ENCODE data around the gene LRRC8E.
A peak's percentile ranks its signal among the peaks of the same experiment; 100 is the strongest.
"Not testable (repeated sequence)": the region's sequence is repeated elsewhere in the genome, so short reads cannot be mapped to it uniquely, and the experiment has no call there.

The LRRC8E gene

GRCh38 chr19:7856109-7856591, 32.2 kb upstream of the LRRC8E start:
- Histone ChIP-seq H3K27ac (ENCODE audit: low read depth, low read length, severe bottlenecking) (no peak overlapping the region), H3K9me3 (ENCODE audit: control insufficient read depth, low read length) (no peaks in the 10 kb centered on the region), H3K4me3 (ENCODE audit: extremely low read depth, insufficient read depth, low read length, poor library complexity, severe bottlenecking) (no peak overlapping the region), H3K36me3 (ENCODE audit: control insufficient read depth, insufficient read depth, low read length) (no peaks in the 10 kb centered on the region), H3K4me1 (ENCODE audit: control insufficient read depth, insufficient read depth, low read length, poor library complexity, severe bottlenecking) (peaks cover 7% of the 10 kb centered on the region)
- WGBS, 2 experiments (ENCODE audit: insufficient coverage in 2 of 2) = 85 to 88% methylated on average over 9 to 10 of the region's 16 CpGs

GRCh38 chr19:7856679-7857663, 31.3 kb upstream of the LRRC8E start:
- WGBS, 2 experiments (ENCODE audit: insufficient coverage in 2 of 2) = 88 to 89% methylated on average over 28 to 31 of the region's 38 CpGs

GRCh38 chr19:7857727-7858108, 30.6 kb upstream of the LRRC8E start:
- Histone ChIP-seq H3K4me1 (ENCODE audit: control insufficient read depth, insufficient read depth, low read length, poor library complexity, severe bottlenecking) (peaks cover 11% of the 10 kb centered on the region), H3K27ac (ENCODE audit: low read depth, low read length, severe bottlenecking) (no peak overlapping the region), H3K36me3 (ENCODE audit: control insufficient read depth, insufficient read depth, low read length) (no peaks in the 10 kb centered on the region), H3K9me3 (ENCODE audit: control insufficient read depth, low read length) (no peaks in the 10 kb centered on the region), H3K4me3 (ENCODE audit: extremely low read depth, insufficient read depth, low read length, poor library complexity, severe bottlenecking) (no peak overlapping the region)
- WGBS, 2 experiments (ENCODE audit: insufficient coverage in 2 of 2) = 64 to 70% methylated on average over 2 to 7 of the region's 8 CpGs

More at GRCh38 chr19:7856679-7857663, 31.3 kb upstream of the LRRC8E start:
- peaks cover 7% of the 10 kb centered on the region for H3K4me1 ChIP-seq (ENCODE audit: control insufficient read depth, insufficient read depth, low read length, poor library complexity, severe bottlenecking)
- no peaks in the 10 kb centered on the region for H3K9me3 ChIP-seq (ENCODE audit: control insufficient read depth, low read length)
- H3K4me3 ChIP-seq (ENCODE audit: extremely low read depth, insufficient read depth, low read length, poor library complexity, severe bottlenecking) = no peak overlapping the region
- H3K27ac ChIP-seq (ENCODE audit: low read depth, low read length, severe bottlenecking) = no peak overlapping the region
- no peaks in the 10 kb centered on the region for H3K36me3 ChIP-seq (ENCODE audit: control insufficient read depth, insufficient read depth, low read length)

GRCh38 chr19:7858109-7858770, 30.1 kb upstream of the LRRC8E start:
- Histone ChIP-seq H3K9me3 (ENCODE audit: control insufficient read depth, low read length) (no peaks in the 10 kb centered on the region), H3K27ac (ENCODE audit: low read depth, low read length, severe bottlenecking) (no peak overlapping the region), H3K4me1 (ENCODE audit: control insufficient read depth, insufficient read depth, low read length, poor library complexity, severe bottlenecking) (peaks cover 11% of the 10 kb centered on the region), H3K4me3 (ENCODE audit: extremely low read depth, insufficient read depth, low read length, poor library complexity, severe bottlenecking) (no peak overlapping the region), H3K36me3 (ENCODE audit: control insufficient read depth, insufficient read depth, low read length) (no peaks in the 10 kb centered on the region)
- WGBS, 2 experiments (ENCODE audit: insufficient coverage in 2 of 2) = 6 to 12% methylated on average over 15 to 27 of the region's 29 CpGs

- H3K27ac ChIP-seq (ENCODE audit: low read depth, low read length, severe bottlenecking); H3K4me3 ChIP-seq (ENCODE audit: extremely low read depth, insufficient read depth, low read length, poor library complexity, severe bottlenecking); H3K36me3 ChIP-seq (ENCODE audit: control insufficient read depth, insufficient read depth, low read length); H3K9me3 ChIP-seq (ENCODE audit: control insufficient read depth, low read length): not testable (repeated sequence)
- WGBS, 2 experiments (ENCODE audit: insufficient coverage in 2 of 2) = 93 to 97% methylated on average over 8 of the region's 8 CpGs
- peaks cover 11% of the 10 kb centered on the region for H3K4me1 ChIP-seq (ENCODE audit: control insufficient read depth, insufficient read depth, low read length, poor library complexity, severe bottlenecking)
Measured at GRCh38 chr19:7859087-7859486, 29.2 kb upstream of the LRRC8E start.

GRCh38 chr19:7859831-7860713, 28.2 kb upstream of the LRRC8E start:
- H3K4me1 ChIP-seq (ENCODE audit: control insufficient read depth, insufficient read depth, low read length, poor library complexity, severe bottlenecking) = peaks cover 11% of the 10 kb centered on the region
- no peak overlapping the region for H3K27ac ChIP-seq (ENCODE audit: low read depth, low read length, severe bottlenecking)
- no peak overlapping the region for H3K4me3 ChIP-seq (ENCODE audit: extremely low read depth, insufficient read depth, low read length, poor library complexity, severe bottlenecking)
- no peaks in the 10 kb centered on the region for H3K9me3 ChIP-seq (ENCODE audit: control insufficient read depth, low read length)
- WGBS, 2 experiments (ENCODE audit: insufficient coverage in 2 of 2) = 91 to 94% methylated on average over 19 of the region's 22 CpGs
- no peaks in the 10 kb centered on the region for H3K36me3 ChIP-seq (ENCODE audit: control insufficient read depth, insufficient read depth, low read length)

GRCh38 chr19:7860714-7861618, 27.3 kb upstream of the LRRC8E start:
- Histone ChIP-seq H3K36me3 (ENCODE audit: control insufficient read depth, insufficient read depth, low read length) (no peaks in the 10 kb centered on the region), H3K4me1 (ENCODE audit: control insufficient read depth, insufficient read depth, low read length, poor library complexity, severe bottlenecking) (peaks cover 11% of the 10 kb centered on the region), H3K27ac (ENCODE audit: low read depth, low read length, severe bottlenecking) (no peak overlapping the region), H3K4me3 (ENCODE audit: extremely low read depth, insufficient read depth, low read length, poor library complexity, severe bottlenecking) (no peak overlapping the region), H3K9me3 (ENCODE audit: control insufficient read depth, low read length) (no peaks in the 10 kb centered on the region)
- WGBS, 2 experiments (ENCODE audit: insufficient coverage in 2 of 2) = 79 to 86% methylated on average over 7 to 9 of the region's 14 CpGs

GRCh38 chr19:7861619-7862412, 26.5 kb upstream of the LRRC8E start:
- peaks cover 11% of the 10 kb centered on the region for H3K4me1 ChIP-seq (ENCODE audit: control insufficient read depth, insufficient read depth, low read length, poor library complexity, severe bottlenecking)
- 47 to 58% methylated on average over 53 to 57 of the region's 63 CpGs for WGBS, 2 experiments (ENCODE audit: insufficient coverage in 2 of 2)

GRCh38 chr19:7862413-7862951, 25.8 kb upstream of the LRRC8E start:
- H3K27ac ChIP-seq (ENCODE audit: low read depth, low read length, severe bottlenecking) = no peak overlapping the region
- peaks cover 11% of the 10 kb centered on the region for H3K4me1 ChIP-seq (ENCODE audit: control insufficient read depth, insufficient read depth, low read length, poor library complexity, severe bottlenecking)
- H3K9me3 ChIP-seq (ENCODE audit: control insufficient read depth, low read length) = no peaks in the 10 kb centered on the region
- peak overlapping the region; percentile 16 for H3K4me3 ChIP-seq (ENCODE audit: extremely low read depth, insufficient read depth, low read length, poor library complexity, severe bottlenecking)
- no peaks in the 10 kb centered on the region for H3K36me3 ChIP-seq (ENCODE audit: control insufficient read depth, insufficient read depth, low read length)
- WGBS, 2 experiments (ENCODE audit: insufficient coverage in 2 of 2) = 1 to 2% methylated on average over 21 to 32 of the region's 67 CpGs

More at GRCh38 chr19:7861619-7862412, 26.5 kb upstream of the LRRC8E start:
- no peak overlapping the region for H3K27ac ChIP-seq (ENCODE audit: low read depth, low read length, severe bottlenecking)
- no peaks in the 10 kb centered on the region for H3K9me3 ChIP-seq (ENCODE audit: control insufficient read depth, low read length)
- no peaks in the 10 kb centered on the region for H3K36me3 ChIP-seq (ENCODE audit: control insufficient read depth, insufficient read depth, low read length)
- H3K4me3 ChIP-seq (ENCODE audit: extremely low read depth, insufficient read depth, low read length, poor library complexity, severe bottlenecking) = peak overlapping the region; percentile 16
